Prostate gland (tissue), 2 donors: ENCODE data around the gene WDR90.

Experiments used
- CTCF ChIP-seq, 4 experiments: fragments of 200-600 bp in 2 of 4; fragments of 450-650 bp in 2 of 4; sonication (generic) in 2 of 4; IDR thresholded peaks; 1 replicate in 3 of 4; 2 replicates in 1 of 4; pipeline ENCODE4 v1.5.1; 2016 to 2019; ENCODE audit warnings: antibody characterized with exemption in 4 of 4, mild to moderate bottlenecking in 2 of 4, moderate library complexity in 2 of 4
- POLR2A ChIP-seq: fragments of 450-650 bp; IDR thresholded peaks from one replicate; pipeline ENCODE4 v1.6.1; 2016; ENCODE audit warnings: antibody characterized with exemption, mild to moderate bottlenecking

GRCh38 chr16:652454-653305 is 3.5 kb downstream of the WDR90 start:
- TF ChIP-seq CTCF (IDR thresholded peaks at IDR 0.05): no peak
- TF ChIP-seq POLR2A: no peak
